ENCODE results near the gene RIT2. TPM values are rescaled to one million over a fixed set of nuclear protein-coding genes. Genes with fewer than 3 reads are reported as not detected.

Gene RIT2
- polyA plus RNA-seq, 1 experiment: not detected

GRCh38 chr18:43022874-43023273, 92.6 kb downstream of the RIT2 start:
- TF ChIP-seq, protein P1, sequence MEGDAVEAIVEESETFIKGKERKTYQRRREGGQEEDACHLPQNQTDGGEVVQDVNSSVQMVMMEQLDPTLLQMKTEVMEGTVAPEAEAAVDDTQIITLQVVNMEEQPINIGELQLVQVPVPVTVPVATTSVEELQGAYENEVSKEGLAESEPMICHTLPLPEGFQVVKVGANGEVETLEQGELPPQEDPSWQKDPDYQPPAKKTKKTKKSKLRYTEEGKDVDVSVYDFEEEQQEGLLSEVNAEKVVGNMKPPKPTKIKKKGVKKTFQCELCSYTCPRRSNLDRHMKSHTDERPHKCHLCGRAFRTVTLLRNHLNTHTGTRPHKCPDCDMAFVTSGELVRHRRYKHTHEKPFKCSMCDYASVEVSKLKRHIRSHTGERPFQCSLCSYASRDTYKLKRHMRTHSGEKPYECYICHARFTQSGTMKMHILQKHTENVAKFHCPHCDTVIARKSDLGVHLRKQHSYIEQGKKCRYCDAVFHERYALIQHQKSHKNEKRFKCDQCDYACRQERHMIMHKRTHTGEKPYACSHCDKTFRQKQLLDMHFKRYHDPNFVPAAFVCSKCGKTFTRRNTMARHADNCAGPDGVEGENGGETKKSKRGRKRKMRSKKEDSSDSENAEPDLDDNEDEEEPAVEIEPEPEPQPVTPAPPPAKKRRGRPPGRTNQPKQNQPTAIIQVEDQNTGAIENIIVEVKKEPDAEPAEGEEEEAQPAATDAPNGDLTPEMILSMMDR (IDR thresholded peaks at IDR 0.05; ENCODE audit: low read depth, low read length): no peak
- no peaks in the 10 kb centered on the region for H3K27me3 ChIP-seq (ENCODE audit: control insufficient read depth, insufficient read depth, low read length)
- peaks cover 3% of the 10 kb centered on the region; the same call in 1 of the 2 replicates for H3K9me3 ChIP-seq (ENCODE audit: control insufficient read depth, insufficient read depth, low read length)
- no peak overlapping the region for H3K27ac ChIP-seq (ENCODE audit: low read depth, low read length)
- ChIA-PET CTCF (no interaction called here), POLR2A (no interaction called here)
- no peak for DNase-seq (ENCODE audit: low read depth, low spot score)
- no peak overlapping the region for H3K4me3 ChIP-seq (ENCODE audit: low read depth, low read length)

DNA sequence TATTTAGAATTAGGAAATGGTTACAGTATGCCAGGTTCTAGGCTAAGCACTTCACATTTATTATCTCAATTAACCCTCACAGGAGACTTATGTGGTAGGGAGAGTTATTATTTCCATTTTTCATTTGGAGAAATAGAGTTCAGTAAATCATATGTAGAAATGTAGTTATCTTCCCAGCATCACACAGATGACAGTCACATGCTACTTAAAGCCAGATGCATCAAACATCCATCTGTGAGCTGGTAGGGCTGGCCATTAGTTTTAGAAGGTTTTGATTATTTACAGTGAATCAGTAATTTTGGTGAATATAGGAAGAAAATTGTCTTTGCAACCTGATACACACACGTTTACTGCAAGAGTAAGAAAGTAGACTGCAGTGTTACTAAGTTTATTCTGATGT, 97.9 kb downstream of the RIT2 start:
- no peak overlapping the region for H3K27ac ChIP-seq (ENCODE audit: low read depth, low read length)
- no peak overlapping the region for H3K4me3 ChIP-seq (ENCODE audit: low read depth, low read length)
- no peaks in the 10 kb centered on the region for H3K27me3 ChIP-seq (ENCODE audit: control insufficient read depth, insufficient read depth, low read length)
- ChIA-PET CTCF (no interaction called here), POLR2A (no interaction called here)
- H3K9me3 ChIP-seq (ENCODE audit: control insufficient read depth, insufficient read depth, low read length): no peaks in the 10 kb centered on the region
- TF ChIP-seq, protein P1 (IDR thresholded peaks at IDR 0.05; ENCODE audit: low read depth, low read length): no peak
- DNase-seq (ENCODE audit: low read depth, low spot score): no peak

- no peak overlapping the region for H3K27ac ChIP-seq (ENCODE audit: low read depth, low read length)
- no peaks in the 10 kb centered on the region for H3K9me3 ChIP-seq (ENCODE audit: control insufficient read depth, insufficient read depth, low read length)
- no peak for DNase-seq (ENCODE audit: low read depth, low spot score)
- ChIA-PET CTCF (no interaction called here), POLR2A (no interaction called here)
- TF ChIP-seq, protein P1 (IDR thresholded peaks at IDR 0.05; ENCODE audit: low read depth, low read length): no peak
- H3K4me3 ChIP-seq (ENCODE audit: low read depth, low read length): no peak overlapping the region
- H3K27me3 ChIP-seq (ENCODE audit: control insufficient read depth, insufficient read depth, low read length): no peaks in the 10 kb centered on the region
These were observed 102.0 kb downstream of the RIT2 start for GRCh38 chr18:43013486-43013885.

GRCh38 chr18:43012951-43013350, 102.5 kb downstream of the RIT2 start:
- no peak for DNase-seq (ENCODE audit: low read depth, low spot score)
- Histone ChIP-seq H3K27me3 (ENCODE audit: control insufficient read depth, insufficient read depth, low read length) (no peaks in the 10 kb centered on the region), H3K27ac (ENCODE audit: low read depth, low read length) (no peak overlapping the region), H3K4me3 (ENCODE audit: low read depth, low read length) (no peak overlapping the region), H3K9me3 (ENCODE audit: control insufficient read depth, insufficient read depth, low read length) (no peaks in the 10 kb centered on the region)
- ChIA-PET CTCF (no interaction called here), POLR2A (no interaction called here)
- TF ChIP-seq, protein P1 (IDR thresholded peaks at IDR 0.05; ENCODE audit: low read depth, low read length): no peak

- TF ChIP-seq, protein P1 (IDR thresholded peaks at IDR 0.05; ENCODE audit: low read depth, low read length): no peak
- H3K9me3 ChIP-seq (ENCODE audit: control insufficient read depth, insufficient read depth, low read length): no peaks in the 10 kb centered on the region
- no peak for DNase-seq (ENCODE audit: low read depth, low spot score)
- no peaks in the 10 kb centered on the region for H3K27me3 ChIP-seq (ENCODE audit: control insufficient read depth, insufficient read depth, low read length)
- ChIA-PET CTCF (no interaction called here), POLR2A (no interaction called here)
- no peak overlapping the region for H3K27ac ChIP-seq (ENCODE audit: low read depth, low read length)
- no peak overlapping the region for H3K4me3 ChIP-seq (ENCODE audit: low read depth, low read length)
These were observed 104.9 kb downstream of the RIT2 start for GRCh38 chr18:43010611-43011010.

Measured in AG04450 (cell line).